ENCODE data around the gene SLC6A14.

SLC6A14 gene

GRCh38 chrX:116436358-116436816 lies at the start of gene SLC6A14:
TSS of gene SLC6A14 (plus strand) at chrX:116436606. CDS start at chrX:116436710, 104 bp downstream.
- no peak for DNase-seq

GRCh38 chrX:116395752-116396151 lies 40.7 kb upstream of the SLC6A14 start:
- no peak for DNase-seq

- no peak for DNase-seq
Observed at GRCh38 chrX:116399681-116400080, 36.7 kb upstream of the SLC6A14 start.

GRCh38 chrX:116409219-116409618 lies 27.2 kb upstream of the SLC6A14 start:
- DNase-seq: no peak

GRCh38 chrX:116413273-116413672 lies 23.1 kb upstream of the SLC6A14 start:
- no peak for DNase-seq

- no peak for DNase-seq
Observed at GRCh38 chrX:116417214-116417613, 19.2 kb upstream of the SLC6A14 start.

- DNase-seq: no peak
Observed at GRCh38 chrX:116417968-116418367, 18.4 kb upstream of the SLC6A14 start.

GRCh38 chrX:116427978-116428377 lies 8.4 kb upstream of the SLC6A14 start:
- DNase-seq: no peak

GRCh38 chrX:116435597-116435996 lies 809 bp upstream of the SLC6A14 start:
- DNase-seq: no peak

GRCh38 chrX:116449156-116449555 lies 12.8 kb downstream of the SLC6A14 start:
- no peak for DNase-seq

- DNase-seq: no peak
Observed at GRCh38 chrX:116462822-116463221, 26.4 kb downstream of the SLC6A14 start, which contains the start of gene CT83. TSS of gene CT83 (minus strand) at chrX:116462976. CDS start at chrX:116462856, 120 bp downstream.

GRCh38 chrX:116480059-116480458 lies 43.7 kb downstream of the SLC6A14 start:
- no peak for DNase-seq

- DNase-seq: no peak
Observed at GRCh38 chrX:116490104-116490503, 53.7 kb downstream of the SLC6A14 start.

GRCh38 chrX:116493271-116493670 lies 56.9 kb downstream of the SLC6A14 start:
- no peak for DNase-seq

- DNase-seq: no peak
Observed at GRCh38 chrX:116499780-116500179, 63.4 kb downstream of the SLC6A14 start.

All from AML-193 (cell line).